Measurements from ENCODE around the gene KRTAP5-5. TPM values are rescaled to one million over a fixed set of nuclear protein-coding genes. Genes with fewer than 3 reads are reported as not detected.

The KRTAP5-5 gene
- total RNA-seq, 3 donors from 2014 or later, result 0.32 to 1.6 (median 0.75) TPM

DNA sequence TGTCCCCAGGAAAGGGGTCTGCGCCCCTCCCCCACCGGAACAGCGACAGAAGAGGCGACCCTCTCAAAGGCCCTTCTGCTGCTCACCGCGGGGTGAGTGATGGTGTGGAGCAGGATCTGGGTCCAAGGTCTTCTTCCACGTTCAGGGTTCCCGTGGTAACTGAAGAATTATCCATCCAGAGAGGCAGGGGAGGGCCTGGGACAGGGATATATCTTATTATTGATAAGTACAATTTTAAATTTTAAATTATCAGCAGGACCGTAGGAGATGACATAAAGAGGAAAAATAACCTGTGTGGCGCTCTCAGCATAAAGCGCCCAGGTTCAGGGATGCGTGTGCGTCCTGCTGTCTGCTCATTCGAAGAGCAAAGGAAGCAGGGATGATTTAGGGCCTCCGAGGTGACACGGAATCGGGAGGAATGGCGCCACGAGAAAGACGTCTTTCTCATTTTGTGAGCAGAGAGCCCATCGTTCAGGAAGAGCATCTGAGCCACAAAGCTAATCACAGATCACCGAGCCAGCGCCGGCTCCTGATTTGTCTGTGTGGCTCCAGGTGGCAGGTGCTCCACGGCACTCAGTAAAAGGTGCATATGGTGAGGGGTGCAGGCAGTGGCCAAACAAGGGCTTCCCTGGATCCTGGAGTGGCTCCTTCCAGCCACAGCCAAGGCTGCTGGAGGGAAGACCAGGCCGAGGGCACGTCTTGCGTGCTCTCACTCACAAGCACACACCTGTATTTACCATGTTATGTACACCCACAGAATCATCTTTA is 19.3 kb downstream of the KRTAP5-5 start:
- Histone ChIP-seq H3K4me1 (ENCODE audit: low read depth) (no peaks in the 10 kb centered on the region), H3K9me3 (no peaks in the 10 kb centered on the region), H3K4me3 (no peak overlapping the region), H3K36me3 (ENCODE audit: low read depth) (no peaks in the 10 kb centered on the region)
- no peak for ATAC-seq
- no peak for DNase-seq
- TF ChIP-seq CTCF (IDR thresholded peaks at IDR 0.05), result no peak
- intact Hi-C loops (cut with DNase I, micrococcal nuclease), result no loop called here

DNA sequence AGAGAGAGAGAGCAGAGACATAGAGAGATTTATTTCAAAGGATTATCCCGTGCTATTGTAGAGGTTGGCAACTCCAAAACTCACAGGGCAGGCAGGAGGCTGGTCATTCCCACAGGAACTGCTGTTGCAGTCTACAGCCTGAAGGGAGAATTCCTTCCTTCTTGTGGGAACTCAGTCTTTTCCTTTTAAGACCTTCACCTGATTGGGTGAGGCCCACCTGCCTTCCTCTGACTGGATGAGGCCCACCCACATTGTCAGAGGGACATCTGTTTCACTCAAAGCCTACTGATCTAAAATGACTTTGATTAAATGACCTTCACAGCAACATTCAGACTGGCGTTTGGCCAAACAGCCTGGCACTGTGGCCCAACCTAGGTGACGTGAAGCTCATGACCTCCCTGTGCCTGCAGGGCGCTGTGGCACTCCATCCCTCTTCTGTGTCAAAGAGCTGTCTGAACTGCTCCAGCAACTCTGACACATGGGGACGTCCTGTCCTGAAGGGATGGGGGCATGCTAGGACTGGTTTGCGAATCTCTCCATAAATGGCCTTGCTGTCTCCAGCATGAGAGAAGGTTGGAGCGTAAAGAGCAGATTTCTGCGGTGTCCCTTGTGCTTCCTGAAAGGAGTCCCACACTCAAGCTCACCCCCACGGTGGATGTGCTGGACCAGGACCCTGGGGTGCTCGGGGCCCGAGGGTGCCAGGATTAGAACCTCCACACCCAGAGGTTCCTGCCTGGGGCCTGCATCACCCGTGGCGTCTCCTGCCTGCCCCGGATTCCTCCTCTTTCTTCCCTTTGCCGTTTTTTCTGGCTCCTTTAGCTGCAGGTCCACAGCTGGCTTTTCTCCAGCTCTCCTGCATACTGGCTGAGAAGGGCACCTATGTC is 20.7 kb downstream of the KRTAP5-5 start:
- no peaks in the 10 kb centered on the region for H3K36me3 ChIP-seq (ENCODE audit: low read depth)
- DNase-seq (peak in 2 of 3 donors; percentile 4 to 29), ATAC-seq (no peak)
- no peak overlapping the region for H3K4me3 ChIP-seq
- intact Hi-C loops (cut with DNase I, micrococcal nuclease), result loop anchor here in 1 of 2 donors (5.0 kb wide), 1 partner anchor 182 kb away; the partner anchor contains the start of gene SYT8
- H3K9me3 ChIP-seq, result no peaks in the 10 kb centered on the region
- no peaks in the 10 kb centered on the region for H3K4me1 ChIP-seq (ENCODE audit: low read depth)
- no peak for TF ChIP-seq CTCF (IDR thresholded peaks at IDR 0.05)

GRCh38 chr11:1650918-1651262 is 21.3 kb downstream of the KRTAP5-5 start:
- H3K4me1 ChIP-seq (ENCODE audit: low read depth), result no peaks in the 10 kb centered on the region
- no peak for DNase-seq
- TF ChIP-seq CTCF (IDR thresholded peaks at IDR 0.05), result no peak
- H3K9me3 ChIP-seq, result no peaks in the 10 kb centered on the region
- no peaks in the 10 kb centered on the region for H3K36me3 ChIP-seq (ENCODE audit: low read depth)
- no peak overlapping the region for H3K4me3 ChIP-seq
- intact Hi-C loops (cut with DNase I, micrococcal nuclease), result loop anchor here in 1 of 2 donors (5.0 kb wide), 1 partner anchor 181 kb away; the partner anchor contains the start of gene SYT8
- no peak for ATAC-seq

GRCh38 chr11:1651411-1651980 is 21.9 kb downstream of the KRTAP5-5 start:
- DNase-seq (no peak), ATAC-seq (no peak)
- H3K4me3 ChIP-seq, result no peak overlapping the region
- H3K36me3 ChIP-seq (ENCODE audit: low read depth), result no peaks in the 10 kb centered on the region
- no peak for TF ChIP-seq CTCF (IDR thresholded peaks at IDR 0.05)
- no peaks in the 10 kb centered on the region for H3K4me1 ChIP-seq (ENCODE audit: low read depth)
- intact Hi-C loops (cut with DNase I, micrococcal nuclease), result loop anchor here in 1 of 2 donors (5.0 kb wide), 1 partner anchor 181 kb away; the partner anchor contains the start of gene SYT8
- no peaks in the 10 kb centered on the region for H3K9me3 ChIP-seq

DNA sequence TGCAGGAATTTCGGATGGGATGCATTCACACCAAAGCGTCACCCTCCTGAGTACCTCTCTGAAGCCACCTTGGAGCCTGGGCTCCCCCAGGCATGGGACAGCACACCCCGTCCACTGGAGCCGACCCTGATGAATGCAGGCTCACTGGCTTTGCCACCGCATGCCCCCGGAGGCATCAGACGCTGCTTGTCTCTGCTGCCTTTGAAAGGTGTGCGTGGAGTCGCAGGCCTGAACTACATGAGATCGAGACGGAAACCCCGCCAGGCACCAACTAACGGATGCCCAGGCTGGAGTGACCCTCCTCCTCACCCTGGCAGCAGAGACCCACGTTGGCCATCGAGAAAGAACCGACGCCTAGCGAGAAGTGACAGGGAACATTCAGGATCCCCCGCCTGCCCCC is 22.5 kb downstream of the KRTAP5-5 start:
- intact Hi-C loops (cut with DNase I, micrococcal nuclease), result loop anchor here in 1 of 2 donors (5.0 kb wide), 1 partner anchor 180 kb away; the partner anchor contains the start of gene SYT8
- ATAC-seq, result no peak

More for the DNA sequence above, 22.5 kb downstream of the KRTAP5-5 start:
- peak in 2 of 3 donors; percentile 12 to 35 for DNase-seq
- H3K36me3 ChIP-seq (ENCODE audit: low read depth), result no peaks in the 10 kb centered on the region
- TF ChIP-seq CTCF (IDR thresholded peaks at IDR 0.05), result no peak
- no peak overlapping the region for H3K4me3 ChIP-seq
- no peaks in the 10 kb centered on the region for H3K4me1 ChIP-seq (ENCODE audit: low read depth)
- H3K9me3 ChIP-seq, result no peaks in the 10 kb centered on the region
